ENCODE measurements around the gene TATDN2. TPM values are rescaled to one million over a fixed set of nuclear protein-coding genes. Genes with fewer than 3 reads are reported as not detected.
A peak's percentile ranks its signal among the peaks of the same experiment; 100 is the strongest.

The TATDN2 gene
- total and polyA plus RNA-seq, 5 donors = 13.6 to 25.6 (median 21.1) TPM

- WGBS = 97% methylated on average over 7 of the region's 7 CpGs
- Histone ChIP-seq H3K9me3 (ENCODE audit: control insufficient read depth, low read length) (no peaks in the 10 kb centered on the region), H3K4me3 (ENCODE audit: low read length) (no peak overlapping the region), H3K27ac (ENCODE audit: low read length) (no peak overlapping the region), H3K27me3 (ENCODE audit: control insufficient read depth, insufficient read depth) (no peaks in the 10 kb centered on the region), H3K4me1 (ENCODE audit: control insufficient read depth, insufficient read depth, low read length) (no peaks in the 10 kb centered on the region)
- intact Hi-C loops (cut with DNase I) = no loop called here
- no peak for DNase-seq
- ATAC-seq = no peak
Measured at GRCh38 chr3:10308678-10309077, 60.4 kb downstream of the TATDN2 start.

DNA sequence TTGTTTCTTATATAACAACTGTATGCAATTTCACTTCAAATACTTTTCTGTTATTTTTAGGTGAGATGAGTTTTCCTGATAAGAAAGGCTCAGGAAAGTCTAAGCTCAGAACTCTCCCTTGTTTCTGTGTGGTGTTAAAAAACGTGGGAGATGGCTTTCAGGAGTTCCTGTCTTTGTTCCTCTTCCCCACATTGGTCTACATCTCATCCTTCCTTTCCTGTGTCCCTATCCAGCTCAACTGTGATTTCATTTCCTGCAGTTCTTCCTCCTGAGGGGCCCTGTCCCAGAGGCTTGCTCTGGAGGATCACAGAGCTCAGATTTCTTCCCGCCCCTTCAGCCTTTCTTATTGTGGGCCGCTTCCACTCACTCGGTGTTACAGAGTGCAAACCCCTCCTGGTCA is 61.5 kb downstream of the TATDN2 start:
- Histone ChIP-seq H3K27me3 (ENCODE audit: control insufficient read depth, insufficient read depth) (no peaks in the 10 kb centered on the region), H3K27ac (ENCODE audit: low read length) (no peak overlapping the region), H3K4me3 (ENCODE audit: low read length) (no peak overlapping the region), H3K4me1 (ENCODE audit: control insufficient read depth, insufficient read depth, low read length) (no peaks in the 10 kb centered on the region), H3K9me3 (ENCODE audit: control insufficient read depth, low read length) (no peaks in the 10 kb centered on the region)
- DNase-seq (no peak), ATAC-seq (peak; percentile 34 to 42)
- WGBS = 46% methylated on average over 4 of the region's 4 CpGs
- intact Hi-C loops (cut with DNase I) = no loop called here

DNA sequence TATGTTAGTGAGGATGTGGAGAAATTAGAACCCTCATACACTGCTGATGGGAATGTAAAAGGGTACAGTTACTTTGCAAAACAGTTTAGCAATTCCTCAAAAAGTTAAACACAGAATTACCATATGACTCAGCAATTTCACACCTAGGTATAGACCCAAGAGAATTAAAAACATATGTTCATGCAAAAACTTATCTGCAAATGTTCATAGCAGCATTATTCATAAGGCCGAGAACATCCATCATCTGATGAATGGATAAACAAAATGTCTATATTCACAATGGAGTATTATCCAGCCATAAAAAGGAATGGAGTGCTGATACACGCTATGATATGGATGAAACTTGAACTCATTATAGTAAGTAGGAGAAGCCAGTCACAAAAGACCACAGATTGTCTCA is 62.3 kb downstream of the TATDN2 start:
- Histone ChIP-seq H3K27me3 (ENCODE audit: control insufficient read depth, insufficient read depth) (no peaks in the 10 kb centered on the region), H3K4me1 (ENCODE audit: control insufficient read depth, insufficient read depth, low read length) (no peaks in the 10 kb centered on the region), H3K4me3 (ENCODE audit: low read length) (no peak overlapping the region), H3K27ac (ENCODE audit: low read length) (no peak overlapping the region), H3K9me3 (ENCODE audit: control insufficient read depth, low read length) (no peaks in the 10 kb centered on the region)
- intact Hi-C loops (cut with DNase I) = no loop called here
- WGBS = 92% methylated on average over 2 of the region's 2 CpGs
- no peak for DNase-seq
- no peak for ATAC-seq

GRCh38 chr3:10311710-10312109 is 63.5 kb downstream of the TATDN2 start:
- Histone ChIP-seq H3K4me1 (ENCODE audit: control insufficient read depth, insufficient read depth, low read length) (no peaks in the 10 kb centered on the region), H3K27ac (ENCODE audit: low read length) (no peak overlapping the region), H3K27me3 (ENCODE audit: control insufficient read depth, insufficient read depth) (no peaks in the 10 kb centered on the region), H3K4me3 (ENCODE audit: low read length) (no peak overlapping the region), H3K9me3 (ENCODE audit: control insufficient read depth, low read length) (no peaks in the 10 kb centered on the region)
- intact Hi-C loops (cut with DNase I) = no loop called here
- ATAC-seq (peak; percentile 11 to 12), DNase-seq (no peak)
- WGBS = 92% methylated on average over 13 of the region's 13 CpGs

DNA sequence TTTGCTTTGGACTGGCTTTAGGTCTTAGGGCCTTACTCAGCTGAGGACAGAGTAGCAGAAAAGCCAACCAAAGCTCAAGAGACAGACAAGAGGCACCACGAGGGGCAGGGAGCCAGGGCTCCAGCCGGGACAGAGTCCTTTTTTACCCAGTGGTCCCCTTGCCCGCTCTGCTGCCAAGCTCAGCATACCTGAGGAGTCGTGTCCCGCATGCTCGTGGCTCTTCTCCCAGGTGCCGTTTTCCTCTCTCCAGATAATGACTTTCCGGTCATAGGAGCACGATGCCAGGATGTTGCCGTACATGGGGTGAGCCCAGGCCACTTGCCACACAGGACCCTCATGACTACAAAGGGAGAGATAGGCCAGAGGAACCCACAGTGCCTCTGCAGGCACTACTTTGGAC is 64.1 kb downstream of the TATDN2 start:
- WGBS = 56% methylated on average over 10 of the region's 10 CpGs
- no peak for ATAC-seq
- Histone ChIP-seq H3K4me3 (ENCODE audit: low read length) (no peak overlapping the region), H3K9me3 (ENCODE audit: control insufficient read depth, low read length) (no peaks in the 10 kb centered on the region), H3K27me3 (ENCODE audit: control insufficient read depth, insufficient read depth) (no peaks in the 10 kb centered on the region), H3K4me1 (ENCODE audit: control insufficient read depth, insufficient read depth, low read length) (no peaks in the 10 kb centered on the region), H3K27ac (ENCODE audit: low read length) (no peak overlapping the region)
- no peak for DNase-seq
- intact Hi-C loops (cut with DNase I) = no loop called here

- no peaks in the 10 kb centered on the region for H3K9me3 ChIP-seq (ENCODE audit: control insufficient read depth, low read length)
- ATAC-seq (no peak), DNase-seq (no peak)
- H3K27ac ChIP-seq (ENCODE audit: low read length) = no peak overlapping the region
- H3K4me1 ChIP-seq (ENCODE audit: control insufficient read depth, insufficient read depth, low read length) = no peaks in the 10 kb centered on the region
- H3K4me3 ChIP-seq (ENCODE audit: low read length) = no peak overlapping the region
- WGBS = 70% methylated on average over 3 of the region's 3 CpGs
- no peaks in the 10 kb centered on the region for H3K27me3 ChIP-seq (ENCODE audit: control insufficient read depth, insufficient read depth)
- intact Hi-C loops (cut with DNase I) = no loop called here
Measured at GRCh38 chr3:10312861-10313260, 64.6 kb downstream of the TATDN2 start.

- WGBS = 91% methylated on average over 14 of the region's 14 CpGs
- Histone ChIP-seq H3K27ac (ENCODE audit: low read length) (no peak overlapping the region), H3K4me3 (ENCODE audit: low read length) (no peak overlapping the region), H3K9me3 (ENCODE audit: control insufficient read depth, low read length) (no peaks in the 10 kb centered on the region), H3K27me3 (ENCODE audit: control insufficient read depth, insufficient read depth) (no peaks in the 10 kb centered on the region), H3K4me1 (ENCODE audit: control insufficient read depth, insufficient read depth, low read length) (peaks cover 1% of the 10 kb centered on the region)
- DNase-seq = no peak
- intact Hi-C loops (cut with DNase I) = no loop called here
- ATAC-seq = no peak
Measured at GRCh38 chr3:10315101-10315500, 66.8 kb downstream of the TATDN2 start.

- intact Hi-C loops (cut with DNase I) = no loop called here
- 89% methylated on average over 4 of the region's 4 CpGs for WGBS
- DNase-seq (no peak), ATAC-seq (no peak)
- H3K4me1 ChIP-seq (ENCODE audit: control insufficient read depth, insufficient read depth, low read length) = peaks cover 4% of the 10 kb centered on the region
- no peak overlapping the region for H3K27ac ChIP-seq (ENCODE audit: low read length)
- H3K4me3 ChIP-seq (ENCODE audit: low read length) = no peak overlapping the region
- H3K27me3 ChIP-seq (ENCODE audit: control insufficient read depth, insufficient read depth) = no peaks in the 10 kb centered on the region
- H3K9me3 ChIP-seq (ENCODE audit: control insufficient read depth, low read length) = no peaks in the 10 kb centered on the region
Measured at GRCh38 chr3:10315771-10316344, 67.6 kb downstream of the TATDN2 start.

DNA sequence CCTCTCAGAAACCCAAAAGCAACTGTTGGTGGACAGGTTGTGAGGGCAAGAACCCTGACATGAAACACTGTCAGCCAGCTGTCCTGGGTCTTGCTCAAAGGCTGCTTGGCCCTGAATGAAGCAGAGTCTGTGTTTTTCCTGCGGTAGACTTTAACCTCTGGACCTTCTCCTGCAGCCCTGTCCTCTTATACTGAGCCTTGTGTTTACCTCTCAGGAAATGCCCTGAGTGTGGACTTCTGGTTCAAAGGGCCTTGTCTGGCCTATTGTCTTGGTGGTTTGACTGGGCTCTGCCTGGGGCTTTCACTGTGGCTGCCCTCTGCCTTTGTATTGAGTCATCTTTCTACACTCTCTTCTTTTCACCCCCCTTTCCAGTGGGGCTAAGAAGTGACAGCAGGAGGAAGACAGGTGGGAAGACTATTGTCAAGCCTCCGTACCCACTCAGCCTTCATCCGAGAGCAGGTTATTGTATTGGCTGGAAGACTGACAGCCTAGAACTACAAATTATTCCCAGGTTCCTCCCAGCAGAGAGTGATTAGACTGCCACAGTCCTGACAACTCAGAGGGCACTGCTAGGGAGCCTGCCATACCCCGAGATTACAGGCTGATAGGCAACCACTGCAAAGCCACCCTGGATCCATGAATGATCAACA is 69.2 kb downstream of the TATDN2 start:
- no peak for ATAC-seq
- intact Hi-C loops (cut with DNase I) = no loop called here
- Histone ChIP-seq H3K4me3 (ENCODE audit: low read length) (no peak overlapping the region), H3K27ac (ENCODE audit: low read length) (no peak overlapping the region), H3K9me3 (ENCODE audit: control insufficient read depth, low read length) (no peaks in the 10 kb centered on the region), H3K27me3 (ENCODE audit: control insufficient read depth, insufficient read depth) (no peaks in the 10 kb centered on the region), H3K4me1 (ENCODE audit: control insufficient read depth, insufficient read depth, low read length) (peaks cover 4% of the 10 kb centered on the region)
- WGBS = 95% methylated on average over 4 of the region's 4 CpGs
- DNase-seq = no peak

DNA sequence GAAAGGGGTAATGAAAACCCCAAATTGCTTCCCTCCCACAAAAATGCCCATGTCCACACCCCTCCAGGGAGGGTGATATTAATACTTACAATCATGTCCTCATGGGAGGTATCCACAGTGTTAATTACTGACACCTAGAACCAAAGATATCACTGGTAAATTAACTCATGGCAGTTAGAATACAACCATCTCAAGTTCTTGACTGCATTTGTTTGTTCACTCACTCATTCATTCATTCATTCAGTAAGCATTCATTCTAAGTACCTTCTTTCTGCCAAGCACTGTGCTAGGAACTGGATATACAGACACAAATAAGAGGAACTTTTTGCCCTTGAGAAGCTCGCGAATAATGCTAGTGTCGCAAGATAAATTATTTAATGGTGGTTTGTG is 69.7 kb downstream of the TATDN2 start:
- WGBS = 89% methylated on average over 3 of the region's 3 CpGs
- ATAC-seq (no peak), DNase-seq (no peak)
- Histone ChIP-seq H3K27ac (ENCODE audit: low read length) (no peak overlapping the region), H3K9me3 (ENCODE audit: control insufficient read depth, low read length) (no peaks in the 10 kb centered on the region), H3K4me1 (ENCODE audit: control insufficient read depth, insufficient read depth, low read length) (peaks cover 4% of the 10 kb centered on the region), H3K27me3 (ENCODE audit: control insufficient read depth, insufficient read depth) (no peaks in the 10 kb centered on the region), H3K4me3 (ENCODE audit: low read length) (no peak overlapping the region)
- intact Hi-C loops (cut with DNase I) = no loop called here

GRCh38 chr3:10319251-10319650 is 71.0 kb downstream of the TATDN2 start:
- Histone ChIP-seq H3K27me3 (ENCODE audit: control insufficient read depth, insufficient read depth) (no peaks in the 10 kb centered on the region), H3K4me3 (ENCODE audit: low read length) (no peak overlapping the region), H3K9me3 (ENCODE audit: control insufficient read depth, low read length) (no peaks in the 10 kb centered on the region), H3K27ac (ENCODE audit: low read length) (no peak overlapping the region), H3K4me1 (ENCODE audit: control insufficient read depth, insufficient read depth, low read length) (peaks cover 4% of the 10 kb centered on the region)
- WGBS = 64% methylated on average over 6 of the region's 6 CpGs
- intact Hi-C loops (cut with DNase I) = no loop called here
- ATAC-seq (no peak), DNase-seq (no peak)

DNA sequence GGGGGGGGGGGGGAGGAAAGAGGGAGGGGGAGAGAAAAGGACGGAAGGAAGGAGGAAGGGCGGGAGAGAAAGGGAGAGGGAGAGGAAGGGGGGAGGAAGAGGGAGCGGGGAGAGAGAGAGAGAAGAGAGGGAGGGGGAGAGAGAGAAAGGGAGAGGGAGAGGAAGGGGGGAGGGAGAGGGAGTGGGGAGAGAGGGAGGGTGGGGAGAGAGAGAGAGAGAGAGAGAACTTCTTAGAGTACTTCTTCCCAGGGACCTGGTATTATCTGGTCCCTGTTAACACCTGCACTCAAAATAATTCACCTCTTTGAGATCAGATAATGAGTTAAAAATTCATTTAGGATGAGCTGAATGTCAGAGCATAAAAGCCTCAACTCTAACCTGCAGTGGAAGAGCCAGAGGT is 71.5 kb downstream of the TATDN2 start:
- DNase-seq = no peak
- Histone ChIP-seq H3K27ac (ENCODE audit: low read length) (no peak overlapping the region), H3K4me1 (ENCODE audit: control insufficient read depth, insufficient read depth, low read length) (peaks cover 4% of the 10 kb centered on the region), H3K27me3 (ENCODE audit: control insufficient read depth, insufficient read depth) (no peaks in the 10 kb centered on the region), H3K9me3 (ENCODE audit: control insufficient read depth, low read length) (no peaks in the 10 kb centered on the region), H3K4me3 (ENCODE audit: low read length) (peak overlapping the region; percentile 98)
- no peak for ATAC-seq
- WGBS = 8% methylated on average over 3 of the region's 3 CpGs
- intact Hi-C loops (cut with DNase I) = no loop called here

Measured in right cardiac atrium (tissue), 5 donors.